GM23338 (cell line): ENCODE data around the gene SCN9A. TPM values are rescaled to one million over a fixed set of nuclear protein-coding genes. Genes with fewer than 3 reads are reported as not detected.

Source experiments
- ATAC-seq: fragments of 200-7000 bp; cut with Tn5 transposase; 3 replicates; pipeline ENCODE4 v1.9.1; 2020
- DNase-seq: peaks from one replicate; pipeline ENCODE4 v3.0.0-alpha.2; 2015; ENCODE audit warnings: low spot score
- H2AFZ ChIP-seq: fragments of 200-600 bp; sonication (generic); 2 replicates; pipeline ENCODE4 v1.8.0; 2016; ENCODE audit warnings: antibody characterized with exemption, mild to moderate bottlenecking, moderate library complexity
- H3F3A ChIP-seq: fragments of 200-600 bp; sonication (generic); replicated peaks from 2 replicates; pipeline ENCODE4 v1.8.0; 2017; ENCODE audit warnings: antibody characterized with exemption, mixed run types, low read depth
- H3K27ac ChIP-seq: fragments of 200-600 bp; sonication (generic); 2 replicates; pipeline ENCODE4 v1.6.1; 2016; ENCODE audit warnings: low read depth
- H3K27me3 ChIP-seq: fragments of 200-600 bp; sonication (generic); 2 replicates; pipeline ENCODE4 v1.8.0; 2016; ENCODE audit warnings: mild to moderate bottlenecking, mixed run types, moderate library complexity; ENCODE audit not compliant: insufficient read depth
- H3K36me3 ChIP-seq: fragments of 200-600 bp; sonication (generic); 2 replicates; pipeline ENCODE4 v1.8.0; 2016; ENCODE audit warnings: mild to moderate bottlenecking; ENCODE audit not compliant: insufficient read depth
- H3K4me1 ChIP-seq: fragments of 200-600 bp; sonication (generic); 2 replicates; pipeline ENCODE4 v1.8.0; 2016; ENCODE audit warnings: mild to moderate bottlenecking, moderate library complexity; ENCODE audit not compliant: insufficient read depth
- H3K4me2 ChIP-seq: fragments of 200-600 bp; sonication (generic); 2 replicates; pipeline ENCODE4 v1.7.1; 2017; ENCODE audit warnings: mixed run types
- H3K4me3 ChIP-seq: fragments of 200-600 bp; sonication (generic); 2 replicates; pipeline ENCODE4 v1.6.1; 2016; ENCODE audit warnings: mixed run types
- H3K79me2 ChIP-seq: fragments of 200-600 bp; sonication (generic); replicated peaks from 2 replicates; pipeline ENCODE4 v1.8.0; 2017; ENCODE audit warnings: mild to moderate bottlenecking; ENCODE audit not compliant: insufficient read depth
- H3K9me2 ChIP-seq: fragments of 200-600 bp; sonication (generic); 2 replicates; pipeline ENCODE4 v1.8.0; 2017; ENCODE audit not compliant: insufficient read depth
- H4K20me1 ChIP-seq: fragments of 200-600 bp; sonication (generic); replicated peaks from 2 replicates; pipeline ENCODE4 v1.8.0; 2017; ENCODE audit warnings: mild to moderate bottlenecking; ENCODE audit not compliant: insufficient read depth
- H3K27ac Mint-ChIP-seq: 2 replicates; pipeline ENCODE4 v1.8.0; 2020; ENCODE audit warnings: inconsistent platforms, mild to moderate bottlenecking, moderate library complexity, mixed read lengths
- H3K27me3 Mint-ChIP-seq: 3 replicates; pipeline ENCODE4 v1.8.0; 2022; ENCODE audit warnings: low read depth, mild to moderate bottlenecking, moderate library complexity, mixed read lengths, inconsistent platforms; ENCODE audit not compliant: insufficient read depth, poor library complexity
- H3K36me3 Mint-ChIP-seq: 3 replicates; pipeline ENCODE4 v1.8.0; 2021; ENCODE audit warnings: low read depth, mild to moderate bottlenecking, inconsistent platforms, moderate library complexity, mixed read lengths
- H3K4me1 Mint-ChIP-seq: 3 replicates; pipeline ENCODE4 v1.8.0; 2020; ENCODE audit warnings: mild to moderate bottlenecking, inconsistent platforms, mixed read lengths
- H3K4me3 Mint-ChIP-seq: 3 replicates; pipeline ENCODE4 v1.8.0; 2021; ENCODE audit warnings: moderate library complexity, mild to moderate bottlenecking, inconsistent platforms, mixed read lengths
- H3K9me3 Mint-ChIP-seq: 3 replicates; pipeline ENCODE4 v1.8.0; 2020; ENCODE audit warnings: moderate library complexity, mild to moderate bottlenecking, inconsistent platforms, mixed read lengths
- CREB1 ChIP-seq: fragments of 250-450 bp; sonication (Bioruptor Pico); IDR thresholded peaks from 2 replicates; pipeline ENCODE4 v1.5.0; 2020; ENCODE audit warnings: low read depth, mild to moderate bottlenecking, moderate library complexity
- CTCF ChIP-seq, 2 experiments: fragments of 200-600 bp in 1 of 2; sonication (generic) in 1 of 2; conservative IDR thresholded peaks; 2 replicates each; pipeline versions ENCODE4 v1.5.1 to v1.6.1; 2016 to 2017; ENCODE audit warnings: antibody characterized with exemption in 2 of 2, low read depth in 2 of 2, mild to moderate bottlenecking in 2 of 2, moderate library complexity in 1 of 2
- ETS1 ChIP-seq: IDR thresholded peaks from 2 replicates; pipeline ENCODE4 v1.6.1; 2016; ENCODE audit warnings: antibody characterized with exemption
- EZH2 ChIP-seq: fragments of 200-600 bp; sonication (generic); IDR thresholded peaks from one replicate; pipeline ENCODE4 v1.8.0; 2017; ENCODE audit warnings: antibody characterized with exemption, mild to moderate bottlenecking, low read depth; ENCODE audit not compliant: unreplicated experiment
- EZH2phosphoT487 ChIP-seq: fragments of 200-600 bp; sonication (generic); IDR thresholded peaks from one replicate; pipeline ENCODE4 v1.8.1; 2018; ENCODE audit warnings: antibody characterized with exemption; ENCODE audit not compliant: unreplicated experiment
- JUNB ChIP-seq: IDR thresholded peaks from one replicate; pipeline ENCODE4 v1.6.1; 2016; ENCODE audit warnings: antibody characterized with exemption; ENCODE audit not compliant: unreplicated experiment
- NANOG ChIP-seq: IDR thresholded peaks from 2 replicates; pipeline ENCODE4 v1.6.1; 2016; ENCODE audit warnings: antibody characterized with exemption, borderline replicate concordance
- POLR2AphosphoS5 ChIP-seq: IDR thresholded peaks from 2 replicates; pipeline ENCODE4 v1.6.1; 2016; ENCODE audit warnings: antibody characterized with exemption, low read depth
- STAT1 ChIP-seq: IDR thresholded peaks from one replicate; pipeline ENCODE4 v1.6.1; 2016; ENCODE audit warnings: antibody characterized with exemption; ENCODE audit not compliant: unreplicated experiment
- ZNF114 ChIP-seq: fragments of 250-450 bp; sonication (Bioruptor Pico); IDR thresholded peaks from 2 replicates; pipeline ENCODE4 v1.5.0; 2020; ENCODE audit warnings: mild to moderate bottlenecking, moderate library complexity
- ZNF331 ChIP-seq: fragments of 250-450 bp; sonication (Bioruptor Pico); IDR thresholded peaks from 2 replicates; pipeline ENCODE4 v1.5.0; 2020; ENCODE audit warnings: low read depth, mild to moderate bottlenecking, moderate library complexity
- long read RNA-seq: library from polyadenylated mRNA; unstranded; transcript quantifications from one replicate; pipeline ENCODE4 v2.0.0, GENCODE V29; 2020; ENCODE audit not compliant: unreplicated experiment
- polyA plus RNA-seq: library from polyadenylated mRNA; unstranded; fragments of >200 nt; fragmentation: Nextera tagmentation; extraction: Ambion mirVana; gene quantifications from 2 replicates; pipeline ENCODE4 v1.2.1, GENCODE V29; 2016
- total RNA-seq: library from RNA; depleted of rRNA; stranded (reverse); fragments of >200 nt; shearing (Covaris generic); gene quantifications from 2 replicates; pipeline ENCODE4 v1.2.3, GENCODE V29; 2014; rRNA removed

SCN9A gene
- 8.8 and 10.5 TPM in 2 replicates for total RNA-seq
- 8.1 and 9.5 TPM in 2 replicates for polyA plus RNA-seq
- long read RNA-seq, partial matches to known transcripts = 6 of 10 reads
- long read RNA-seq, other reads (novel, unspliced or antisense) = 4 of 10 reads

GRCh38 chr2:166375736-166376487 lies at the start of gene SCN9A:
SCN9A (minus strand) TSS chr2:166375944; CDS start chr2:166311756, 64,188 bp downstream.
- DNase-seq (peak; percentile 94), ATAC-seq (peak; percentile 91)
- H3K79me2 ChIP-seq = no peaks in the 10 kb centered on the region
- H3K27ac ChIP-seq = peak within 1 kb of the TSS; percentile 56
- Mint-ChIP-seq H3K27ac (peak within 1 kb of the TSS; percentile 87; the same call in 1 of the 2 replicates), H3K4me3 (peak within 1 kb of the TSS; percentile 89), H3K27me3 (peaks cover 3% of the 10 kb centered on the region), H3K9me3 (no peaks in the 10 kb centered on the region), H3K36me3 (no peaks in the 10 kb centered on the region), H3K4me1 (peaks cover 43% of the 10 kb centered on the region)
- no peaks in the 10 kb centered on the region for H3F3A ChIP-seq
- H3K36me3 ChIP-seq = no peaks in the 10 kb centered on the region
- peak within 1 kb of the TSS; percentile 88 for H3K4me3 ChIP-seq
- peak within 1 kb of the TSS; percentile 94 for H2AFZ ChIP-seq
- H4K20me1 ChIP-seq = no peaks in the 10 kb centered on the region
- TF ChIP-seq CTCF (conservative IDR thresholded peaks at IDR 0.05; ENCODE audit: low read depth in 2 of 2) (0 out of 4 replicates have a peak, but pooled peaks of 1 of the 2 experiments have one; percentile 8), CREB1 (CRISPR knock-in tag) (peak; percentile 20; the same call in 1 of the 2 replicates), JUNB (no peak), NANOG (peak; percentile 2; the same call in 1 of the 2 replicates), EZH2 (no peak), POLR2AphosphoS5 (peak; percentile 70), STAT1 (no peak)
- no peaks in the 10 kb centered on the region for H3K9me2 ChIP-seq
- H3K4me2 ChIP-seq = peak within 1 kb of the TSS; percentile 72
- no peaks in the 10 kb centered on the region for H3K27me3 ChIP-seq
- H3K4me1 ChIP-seq = peaks cover 31% of the 10 kb centered on the region

- no peak overlapping the region for H3K4me3 ChIP-seq
- no peak for ATAC-seq
Observed at GRCh38 chr2:166424841-166425240, 49.1 kb upstream of the SCN9A start.

More at GRCh38 chr2:166424841-166425240, 49.1 kb upstream of the SCN9A start:
- H3K27ac Mint-ChIP-seq = no peak overlapping the region
- H3K4me1 ChIP-seq = no peaks in the 10 kb centered on the region
- no peak overlapping the region for H2AFZ ChIP-seq
- H3K27me3 Mint-ChIP-seq = no peaks in the 10 kb centered on the region
- no peaks in the 10 kb centered on the region for H4K20me1 ChIP-seq
- H3K4me1 Mint-ChIP-seq = no peaks in the 10 kb centered on the region
- no peaks in the 10 kb centered on the region for H3K36me3 Mint-ChIP-seq
- no peak overlapping the region for H3K27ac ChIP-seq
- TF ChIP-seq EZH2phosphoT487 (no peak), ETS1 (no peak), NANOG (no peak), ZNF114 (CRISPR knock-in tag) (no peak), JUNB (no peak), STAT1 (no peak), ZNF331 (no peak)
- no peaks in the 10 kb centered on the region for H3K9me3 Mint-ChIP-seq
- H3K79me2 ChIP-seq = no peaks in the 10 kb centered on the region
- DNase-seq = no peak
- H3K36me3 ChIP-seq = no peaks in the 10 kb centered on the region
- H3K4me3 Mint-ChIP-seq = no peak overlapping the region
- H3K9me2 ChIP-seq = no peaks in the 10 kb centered on the region
- H3K27me3 ChIP-seq = no peaks in the 10 kb centered on the region
- no peaks in the 10 kb centered on the region for H3F3A ChIP-seq
- H3K4me2 ChIP-seq = no peak overlapping the region
